GM18511 (cell line): ENCODE measurements around the gene SNRPB.
"Not testable (repeated sequence)": the region's sequence is repeated elsewhere in the genome, so short reads cannot be mapped to it uniquely, and the experiment has no call there.

Experiments used
- ATAC-seq: cut with Tn5 transposase; IDR thresholded peaks from one replicate; pipeline ENCODE4 v1.9.1; 2021; ENCODE audit warnings: mild to moderate bottlenecking, moderate library complexity; ENCODE audit not compliant: unreplicated experiment

SNRPB gene

DNA sequence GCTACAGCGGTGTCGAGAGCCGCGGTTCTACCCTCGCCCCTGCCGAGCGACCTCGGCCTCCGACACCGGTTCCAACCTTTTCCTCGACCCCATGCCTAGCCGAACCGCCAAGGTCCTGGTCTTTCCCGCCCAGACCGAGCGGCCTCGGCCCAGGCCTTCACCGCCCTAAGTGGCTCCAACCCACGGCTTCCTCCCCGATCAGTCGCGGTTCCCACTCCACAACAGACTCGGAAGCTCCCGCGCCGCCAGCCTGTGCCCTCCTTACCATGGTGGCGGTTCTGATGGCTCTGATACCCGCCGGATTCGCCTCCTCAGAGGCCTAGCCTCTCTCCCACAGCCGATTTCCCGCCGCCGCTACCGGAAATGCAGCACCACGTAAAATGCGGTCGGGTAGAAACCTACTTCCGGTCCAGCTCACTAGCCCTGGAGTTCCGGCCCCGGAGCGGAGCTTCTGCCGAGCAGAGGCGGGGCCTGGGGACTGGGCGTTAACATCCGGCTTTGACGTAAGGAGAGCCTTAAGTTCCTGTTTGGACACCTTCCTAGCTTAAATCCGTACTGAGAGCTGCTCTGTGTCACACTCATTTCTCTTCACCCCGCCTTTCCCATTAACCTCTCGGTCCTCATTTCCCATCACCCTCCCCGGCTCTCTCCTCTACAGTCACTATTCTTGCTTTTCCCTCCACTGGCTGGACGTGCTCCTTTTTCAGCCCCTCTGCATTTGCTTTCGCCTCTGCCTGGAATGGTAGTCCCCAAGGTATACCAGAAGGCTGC lies at the start of gene SNRPB:
Gene SNRPB (minus strand): TSS at position 367 of the 771 bp plus-strand sequence. CDS start 99 bp downstream, at position 268.
- peak; percentile 97 for ATAC-seq

DNA sequence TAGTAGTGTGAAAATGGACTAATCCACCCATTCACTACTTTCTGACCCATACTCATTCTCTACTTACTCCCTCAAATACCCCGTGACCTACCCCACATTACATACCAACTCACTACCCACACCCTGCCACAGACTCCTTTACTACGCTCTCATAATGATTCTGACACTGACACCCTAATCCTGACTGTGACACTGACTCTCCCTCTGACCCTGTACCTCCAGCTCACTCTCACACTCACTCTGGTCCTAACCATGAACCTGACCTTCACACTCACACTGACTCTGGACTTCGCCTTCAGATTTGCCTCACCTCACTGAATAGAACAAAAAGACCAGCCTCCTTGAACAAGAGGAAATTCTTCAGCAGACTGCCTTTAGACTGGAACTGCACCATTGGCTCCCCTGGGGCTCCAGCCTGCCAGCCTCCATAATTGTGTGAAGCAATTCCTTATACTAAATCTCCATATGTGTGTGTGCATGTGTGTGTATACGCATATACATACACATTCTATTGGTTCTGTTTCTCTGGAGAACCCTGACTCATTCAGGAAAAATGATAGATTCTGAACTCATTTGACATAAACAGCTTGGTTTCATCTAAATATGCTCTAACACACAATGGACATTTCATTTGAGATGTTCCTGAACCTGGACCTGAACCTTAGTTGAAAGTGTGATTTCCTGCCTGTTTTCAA lies 48.7 kb upstream of the SNRPB start:
- no peak for ATAC-seq

DNA sequence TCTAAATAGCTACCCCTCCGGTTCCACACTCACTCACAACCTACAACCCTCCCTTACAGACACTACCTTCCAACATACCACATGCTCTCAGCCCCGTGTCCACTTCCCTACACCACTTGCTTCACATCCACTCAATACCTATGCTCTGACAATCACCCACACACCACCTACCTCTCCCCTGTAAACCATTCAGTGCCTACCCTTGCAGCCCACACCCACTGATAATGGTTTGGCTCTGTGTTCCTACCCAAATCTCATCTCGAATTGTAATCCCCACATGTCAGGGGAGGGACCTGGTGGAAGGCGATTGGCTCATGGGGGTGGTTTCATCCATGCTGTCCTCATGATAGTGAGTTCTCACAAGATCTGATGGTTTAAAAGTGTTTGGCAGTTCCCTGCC lies 48.0 kb upstream of the SNRPB start:
- no peak for ATAC-seq

DNA sequence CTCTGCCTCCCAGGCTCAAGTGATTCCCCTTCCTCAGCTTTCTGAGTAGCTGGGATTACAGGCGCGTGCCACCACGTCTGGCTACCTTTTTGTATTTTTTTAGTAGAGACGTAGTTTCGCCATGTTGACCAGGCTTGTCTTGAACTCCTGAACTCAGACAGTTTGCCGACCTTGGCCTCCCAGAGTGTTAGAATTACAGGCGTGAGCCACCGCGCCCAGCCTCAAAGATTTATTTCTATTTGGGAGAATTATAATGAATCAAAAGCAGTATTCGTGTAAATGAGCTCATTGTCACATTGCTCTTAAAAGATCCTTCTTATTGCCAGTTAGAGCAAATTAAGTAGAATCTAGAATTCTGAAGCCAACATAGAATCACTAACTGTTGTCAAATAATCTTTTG lies 47.5 kb upstream of the SNRPB start:
- no peak for ATAC-seq

DNA sequence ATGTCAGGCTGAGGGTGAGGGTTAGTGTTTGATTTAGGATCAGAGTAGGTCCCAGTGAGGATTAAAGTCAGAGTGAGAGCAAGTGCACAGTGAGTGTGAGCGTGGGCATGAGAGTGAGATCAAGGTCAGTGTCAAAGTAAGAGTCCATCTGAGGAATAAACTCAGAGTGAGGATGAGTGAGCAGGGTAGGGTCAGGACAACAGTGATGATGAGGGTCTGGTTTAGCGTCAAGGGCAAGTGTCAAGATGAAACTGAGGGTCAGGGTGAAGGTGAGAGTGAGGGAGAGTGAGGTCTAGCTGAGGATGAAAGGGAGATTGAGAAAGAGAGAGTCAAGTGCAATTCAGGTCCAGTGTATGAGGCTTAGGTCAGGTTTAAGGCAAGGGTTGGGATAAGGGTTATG lies 45.8 kb upstream of the SNRPB start:
- ATAC-seq, result no peak

DNA sequence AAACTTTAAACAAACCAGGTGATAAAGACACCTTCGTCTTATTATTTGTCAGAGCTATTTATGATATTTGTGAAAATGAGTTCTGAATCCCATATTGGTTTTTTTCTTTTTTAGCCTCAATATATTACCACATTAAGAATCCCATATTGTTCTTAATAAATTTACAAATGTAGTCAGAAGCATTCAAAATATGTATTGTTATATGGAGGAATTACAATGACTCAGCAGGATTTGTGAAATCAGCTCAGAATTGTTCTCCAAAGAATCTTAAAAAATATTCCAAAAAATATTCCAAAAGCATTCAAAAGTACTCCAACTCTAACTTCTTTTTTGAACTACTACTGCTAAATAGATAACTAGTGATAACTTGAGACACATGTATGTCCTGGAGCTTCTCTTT lies 44.6 kb upstream of the SNRPB start:
- ATAC-seq, result no peak

DNA sequence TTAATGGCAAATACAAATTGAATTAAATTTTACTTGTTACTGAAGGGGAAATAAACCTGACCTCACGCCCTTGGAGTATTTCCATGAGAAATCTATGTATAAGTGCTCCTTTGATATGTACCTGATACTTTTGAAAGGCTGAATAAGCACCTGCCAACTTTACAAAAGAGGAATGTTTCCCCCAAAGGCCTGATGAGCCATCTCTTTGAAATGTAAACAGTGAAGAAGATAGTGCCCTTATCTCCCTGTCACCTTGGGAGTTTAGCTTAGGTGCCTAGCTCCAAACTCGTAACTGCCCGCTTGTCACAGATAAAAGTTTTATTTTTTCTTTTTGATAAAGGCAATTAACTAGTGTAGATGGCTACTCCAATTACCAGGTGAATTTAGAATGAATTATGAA lies 39.2 kb upstream of the SNRPB start:
- ATAC-seq, result no peak

DNA sequence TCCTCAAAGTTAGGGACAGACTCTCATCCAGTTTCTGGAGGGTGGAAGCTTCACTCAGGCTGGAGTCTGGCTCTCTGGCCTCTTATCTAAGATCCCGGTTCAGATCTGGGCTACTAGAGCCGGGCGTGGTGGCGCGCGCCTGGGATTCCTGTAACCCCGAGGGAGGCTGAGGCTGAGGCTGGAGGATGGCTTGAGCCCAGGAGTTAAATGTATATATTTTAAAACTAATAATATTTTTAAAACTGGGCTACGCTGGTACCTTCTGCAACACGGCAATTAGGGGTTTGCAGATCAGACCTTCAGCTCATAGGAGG lies 38.8 kb upstream of the SNRPB start:
- no peak for ATAC-seq

DNA sequence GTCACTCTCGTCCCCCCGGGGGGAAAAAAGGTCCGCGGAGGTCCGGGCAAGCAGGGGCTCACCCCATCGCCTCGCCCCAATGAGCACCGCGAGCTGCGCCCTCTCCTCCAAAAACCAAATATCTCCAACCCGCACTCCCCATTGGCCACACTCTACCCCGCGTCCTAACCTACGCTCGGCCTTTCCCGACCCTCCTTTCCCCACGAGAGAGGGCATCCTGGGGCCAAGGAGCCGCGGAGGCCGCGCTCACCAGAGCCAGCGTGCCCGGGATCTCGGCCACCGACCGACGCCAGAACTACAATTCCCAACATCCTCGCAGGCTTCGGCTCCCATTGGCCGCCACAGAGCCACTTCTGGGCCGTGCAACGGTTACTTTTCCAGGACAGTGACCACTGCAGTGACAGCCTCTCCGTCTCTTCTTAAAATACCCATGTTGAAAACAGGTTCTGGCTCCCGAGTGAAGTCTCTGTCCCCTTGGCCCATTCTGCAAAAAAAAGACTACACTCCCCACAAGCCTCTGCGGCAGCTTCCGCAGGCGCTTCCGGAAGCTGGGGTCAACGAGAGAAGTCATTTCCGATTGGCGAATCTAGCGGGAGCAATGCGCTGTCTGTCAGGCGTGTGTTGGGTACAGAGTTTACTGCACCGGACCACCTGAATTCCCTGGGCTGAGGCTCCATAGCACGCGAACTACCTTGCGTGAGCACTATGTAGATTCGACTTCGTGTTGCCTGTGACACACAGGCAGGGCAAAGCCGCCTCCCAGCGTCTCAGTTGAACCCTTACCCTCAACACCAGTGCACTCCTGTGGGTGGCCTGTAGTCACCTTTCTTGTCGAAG lies 38.3 kb upstream of the SNRPB start, which contains the start of gene ZNF343:
Gene ZNF343 (minus strand): TSS at position 285 of the 837 bp plus-strand sequence. CDS start 15,020 bp downstream, outside the sequence.
- peak; percentile 95 for ATAC-seq

DNA sequence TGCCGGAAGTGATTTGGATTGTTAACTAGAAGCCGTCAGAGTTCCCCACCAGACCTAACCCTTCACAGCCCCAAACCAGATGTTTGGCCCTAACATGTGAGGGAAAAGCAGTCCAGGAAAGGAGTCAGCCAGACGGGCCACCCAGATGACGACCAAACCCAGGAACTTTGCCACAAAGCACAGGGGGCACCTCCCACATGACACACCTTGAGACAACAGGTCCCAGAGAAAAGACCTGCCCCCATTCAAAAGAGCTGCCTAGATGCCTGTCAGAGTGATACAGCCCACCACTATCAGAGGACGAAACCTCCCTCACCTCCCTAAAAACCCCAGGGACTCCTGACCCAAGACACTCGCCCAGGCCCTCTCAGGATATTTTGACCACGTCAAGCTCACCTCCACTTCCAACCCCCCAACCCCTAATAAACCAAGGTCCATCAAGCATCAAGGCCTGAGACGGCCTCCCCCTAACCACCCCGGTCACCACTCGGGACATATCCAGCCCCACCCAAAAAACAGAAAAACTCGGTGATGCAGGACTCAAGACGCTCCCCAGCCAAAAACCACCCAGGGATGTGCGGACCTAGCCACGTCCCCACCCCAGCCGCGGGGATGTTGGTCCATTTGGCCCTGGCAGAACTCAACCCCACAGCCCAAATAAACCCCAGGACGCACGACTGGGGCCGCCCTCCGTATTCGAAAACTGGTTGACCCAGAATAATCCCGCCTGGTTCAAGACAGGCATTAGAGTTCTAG lies 37.5 kb upstream of the SNRPB start:
- peak; percentile 24 for ATAC-seq

DNA sequence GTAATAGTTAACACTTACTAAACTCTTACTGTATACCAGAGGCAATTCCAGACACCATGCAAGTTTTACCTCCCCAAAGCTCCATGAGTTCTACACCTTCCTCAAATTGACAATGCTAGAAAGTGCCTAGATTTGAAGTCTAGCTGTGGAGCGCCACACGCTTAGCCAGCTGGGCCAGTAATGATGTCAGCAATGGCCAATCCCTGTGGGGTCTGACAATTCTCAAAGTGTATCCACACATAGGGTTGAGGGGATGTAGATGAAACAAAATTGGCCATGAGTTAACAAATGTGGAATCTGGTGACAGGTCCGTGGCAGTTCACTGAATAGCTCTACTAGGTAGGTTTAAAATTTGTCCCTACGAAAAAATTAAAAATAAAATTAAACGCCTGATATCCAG lies 36.9 kb upstream of the SNRPB start:
- no peak for ATAC-seq

DNA sequence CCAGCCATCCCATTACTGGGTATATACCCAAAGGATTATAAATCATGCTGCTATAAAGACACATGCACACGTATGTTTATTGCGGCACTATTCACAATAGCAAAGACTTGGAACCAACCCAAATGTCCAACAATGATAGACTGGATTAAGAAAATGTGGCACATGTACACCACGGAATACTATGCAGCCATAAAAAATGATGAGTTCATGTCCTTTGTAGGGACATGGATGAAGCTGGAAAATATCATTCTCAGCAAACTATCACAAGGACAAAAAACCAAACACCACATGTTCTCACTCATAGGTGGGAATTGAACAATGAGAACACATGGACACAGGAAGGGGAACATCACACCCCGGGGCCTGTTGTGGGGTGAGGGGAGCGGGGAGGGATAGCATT lies 35.8 kb upstream of the SNRPB start:
- not testable (repeated sequence) for ATAC-seq

DNA sequence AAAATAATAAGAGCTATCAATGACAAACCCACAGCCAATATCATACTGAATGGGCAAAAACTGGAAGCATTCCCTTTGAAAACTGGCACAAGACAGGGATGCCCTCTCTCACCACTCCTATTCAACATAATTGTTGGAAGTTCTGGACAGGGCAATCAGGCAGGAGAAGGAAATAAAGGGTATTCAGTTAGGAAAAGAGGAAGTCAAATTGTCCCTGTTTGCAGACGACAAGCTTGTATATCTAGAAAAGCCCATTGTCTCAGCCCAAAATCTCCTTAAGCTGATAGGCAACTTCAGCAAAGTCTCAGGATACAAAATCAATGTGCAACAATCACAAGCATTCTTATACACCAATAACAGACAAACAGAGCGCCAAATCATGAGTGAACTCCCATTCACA lies 34.2 kb upstream of the SNRPB start:
- not testable (repeated sequence) for ATAC-seq

DNA sequence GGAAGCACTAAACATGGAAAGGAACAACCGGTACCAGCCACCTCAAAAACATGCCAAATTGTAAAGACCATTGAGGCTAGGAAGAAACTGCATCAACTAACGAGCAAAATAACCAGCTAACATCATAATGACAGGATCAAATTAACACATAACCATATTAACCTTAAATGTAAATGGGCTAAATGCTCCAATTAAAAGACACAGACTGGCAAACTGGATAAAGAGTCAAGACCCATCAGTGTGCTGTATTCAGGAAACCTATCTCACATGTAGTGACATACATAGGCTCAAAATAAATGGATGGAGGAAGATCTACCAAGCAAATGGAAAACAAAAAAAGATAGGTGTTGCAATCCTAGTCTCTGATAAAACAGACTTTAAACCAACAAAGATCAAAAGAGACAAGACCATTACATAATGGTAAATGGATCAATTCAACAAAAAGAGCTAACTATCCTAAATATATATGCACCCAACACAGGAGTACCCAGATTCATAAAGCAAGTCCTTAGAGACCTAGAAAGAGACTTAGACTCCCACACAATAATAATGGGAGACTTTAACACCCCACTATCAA lies 32.3 kb upstream of the SNRPB start:
- not testable (repeated sequence) for ATAC-seq

DNA sequence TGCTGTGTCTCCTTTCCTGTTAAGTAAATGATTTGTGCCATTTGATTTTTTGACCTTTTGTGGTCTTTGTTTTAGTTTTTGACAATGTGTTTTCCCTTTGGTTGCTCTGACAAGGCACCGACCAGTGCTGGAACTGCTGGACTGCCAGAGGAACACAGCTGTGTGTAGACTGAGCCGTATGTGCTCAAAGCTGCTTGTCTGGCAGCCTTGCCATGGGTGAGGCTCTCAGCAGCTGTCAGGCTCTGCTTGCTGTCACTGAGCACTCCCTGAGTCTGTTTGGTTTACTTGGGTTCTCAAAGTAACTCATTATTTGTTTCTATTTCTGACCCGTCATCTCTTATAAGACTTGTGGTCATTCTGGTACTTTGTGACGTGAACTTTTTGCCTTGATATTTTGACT lies 15.1 kb upstream of the SNRPB start:
- ATAC-seq, result no peak

DNA sequence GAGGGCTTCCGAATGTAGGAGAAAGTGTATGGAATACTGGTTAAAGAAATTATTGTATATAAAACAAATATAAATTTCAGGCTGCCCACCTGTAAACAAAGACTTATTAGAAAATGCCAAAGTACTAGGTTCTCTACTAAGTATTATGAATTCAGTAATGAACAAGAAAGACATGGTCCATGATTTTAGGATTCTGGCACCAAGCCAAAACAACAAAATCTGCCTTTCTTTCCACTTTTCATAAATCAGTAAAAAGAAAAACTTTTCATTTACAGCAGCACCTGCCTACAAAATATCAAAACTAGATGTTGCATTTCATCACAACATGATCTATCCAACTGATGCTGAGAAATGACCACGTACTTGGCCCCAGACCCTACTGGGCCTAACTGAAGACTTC lies 14.5 kb upstream of the SNRPB start:
- no peak for ATAC-seq

DNA sequence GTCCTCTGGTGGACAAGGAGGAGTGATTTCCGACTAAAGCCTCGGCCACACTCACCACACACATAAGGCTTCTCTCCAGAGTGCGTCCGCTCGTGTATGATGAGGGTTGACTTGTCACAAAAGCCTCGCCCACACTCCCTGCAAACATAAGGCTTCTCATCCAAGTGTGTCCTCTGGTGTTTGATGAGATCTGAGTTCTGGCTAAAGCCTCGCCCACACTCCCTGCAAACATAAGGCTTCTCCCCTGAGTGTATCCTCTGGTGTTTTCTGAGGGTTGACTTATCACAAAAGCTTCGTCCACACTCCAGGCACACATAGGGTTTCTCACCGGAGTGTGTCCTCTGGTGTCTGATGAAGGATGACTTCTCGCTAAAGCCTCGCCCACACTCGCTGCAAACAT lies 12.9 kb upstream of the SNRPB start:
- no peak for ATAC-seq

DNA sequence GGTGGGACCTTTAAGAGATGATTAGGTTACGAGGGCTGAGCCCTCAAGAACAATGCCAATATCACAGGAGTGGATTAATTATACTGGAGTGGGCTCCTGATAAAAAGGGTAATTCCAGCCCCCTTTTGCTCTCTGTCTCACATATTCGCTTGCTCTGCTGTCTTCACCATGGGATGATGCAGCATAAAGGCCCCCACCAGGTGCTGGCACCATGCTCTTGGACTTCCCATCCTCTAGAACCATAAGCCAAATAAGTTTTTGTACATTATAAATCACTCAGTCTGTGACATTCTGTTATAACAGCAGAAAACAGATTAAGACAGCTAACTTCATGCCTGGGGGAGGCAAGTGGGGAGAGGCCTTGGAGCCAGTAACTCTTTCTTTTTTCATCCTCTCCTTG lies 9.8 kb upstream of the SNRPB start:
- no peak for ATAC-seq

DNA sequence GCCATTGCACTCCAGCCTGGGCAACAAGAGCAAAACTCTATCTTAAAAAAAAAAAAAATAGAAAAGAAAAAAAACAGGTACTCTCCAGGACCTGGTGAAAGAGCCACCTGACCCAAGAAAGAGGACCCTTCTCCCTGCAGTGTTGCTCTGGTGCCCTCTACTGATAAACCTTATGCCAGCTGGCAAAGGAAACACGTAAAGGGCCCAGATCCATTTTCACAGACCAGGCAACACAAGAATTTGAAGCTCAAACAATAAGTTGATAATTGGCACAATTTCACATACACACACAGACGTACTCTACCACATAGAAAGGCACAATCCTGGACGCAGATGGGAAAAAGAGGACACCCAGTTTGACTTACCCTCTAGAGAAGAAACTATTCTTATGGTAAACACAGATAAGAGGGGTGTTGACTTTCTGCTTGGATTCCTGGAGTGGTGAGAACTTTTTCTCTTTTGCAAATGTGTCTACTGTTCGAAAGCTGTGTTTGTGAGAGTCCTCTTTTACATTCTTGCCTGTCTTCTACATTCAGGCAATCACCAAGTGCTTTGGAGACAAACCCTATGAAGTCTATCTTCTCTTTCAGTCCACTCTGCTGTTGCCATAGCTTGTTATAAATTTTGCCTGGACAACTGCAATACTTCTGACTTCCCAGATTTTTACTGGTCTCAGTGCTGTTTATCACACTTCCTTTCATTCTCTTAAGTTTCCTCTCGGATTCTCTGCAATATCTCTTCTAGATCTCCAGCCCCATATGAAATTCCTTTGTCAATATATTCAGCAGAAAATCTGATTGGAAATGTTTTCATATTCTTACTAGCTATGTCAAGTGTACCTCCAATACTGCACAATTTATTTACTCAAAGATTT lies 6.4 kb upstream of the SNRPB start:
- ATAC-seq, result no peak
